GM12892 (cell line): ENCODE measurements around the gene APBB2.

Experiments
- POLR2A ChIP-seq: IDR thresholded peaks from 2 replicates; pipeline ENCODE4 v1.6.1; 2011; ENCODE audit warnings: low read depth, low read length, control low read depth
- POLR2AphosphoS5 ChIP-seq: IDR thresholded peaks from 2 replicates; pipeline ENCODE4 v1.6.1; 2011; ENCODE audit warnings: low read depth, low read length, control low read depth

DNA sequence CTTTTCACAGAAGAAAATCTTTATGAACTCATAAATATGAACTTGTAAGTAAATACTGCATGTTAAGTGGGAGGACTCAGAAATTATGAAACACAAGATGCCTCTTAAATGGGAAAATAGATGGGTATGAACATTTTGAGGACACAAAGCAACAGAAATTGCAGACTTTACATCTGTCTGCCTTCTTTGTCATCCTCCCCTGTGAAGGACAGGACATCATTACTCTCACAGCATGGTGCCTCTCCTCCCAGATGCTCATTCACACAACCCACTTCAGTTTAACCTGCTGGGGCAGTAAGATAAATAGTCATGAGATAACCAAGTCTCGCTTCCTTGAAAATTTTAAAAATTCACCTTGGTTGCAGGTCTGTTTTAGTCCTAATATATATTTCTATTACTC, 144.5 kb downstream of the APBB2 start:
- TF ChIP-seq POLR2AphosphoS5 (no peak), POLR2A (no peak)
